Neural progenitor cell (in vitro differentiated cells): ENCODE results near the gene SEMA6B. TPM values are rescaled to one million over a fixed set of nuclear protein-coding genes. Genes with fewer than 3 reads are reported as not detected.
A peak's percentile ranks its signal among the peaks of the same experiment; 100 is the strongest.

Experiments
- DNase-seq: peaks from one replicate; pipeline ENCODE4 v3.0.0-alpha.2; 2016; ENCODE audit warnings: low spot score
- H2AFZ ChIP-seq: fragments of 200-600 bp; sonication (generic); replicated peaks from 2 replicates; pipeline ENCODE4 v1.6.1; 2016; ENCODE audit warnings: antibody characterized with exemption
- H3F3A ChIP-seq: fragments of 200-600 bp; sonication (generic); 2 replicates; pipeline ENCODE4 v1.6.1; 2016; ENCODE audit warnings: antibody characterized with exemption, low read depth
- H3K27ac ChIP-seq: fragments of 200-600 bp; sonication (generic); 2 replicates; pipeline ENCODE4 v1.5.1; 2016; ENCODE audit warnings: mild to moderate bottlenecking
- H3K27me3 ChIP-seq: fragments of 200-600 bp; sonication (generic); 2 replicates; pipeline ENCODE4 v1.6.1; 2016; ENCODE audit warnings: mild to moderate bottlenecking, moderate library complexity
- H3K36me3 ChIP-seq: fragments of 200-600 bp; sonication (generic); 2 replicates; pipeline ENCODE4 v1.5.1; 2016
- H3K4me1 ChIP-seq: fragments of 200-600 bp; sonication (generic); 2 replicates; pipeline ENCODE4 v1.6.1; 2016; ENCODE audit warnings: mixed run types
- H3K4me2 ChIP-seq: fragments of 200-600 bp; sonication (generic); 2 replicates; pipeline ENCODE4 v1.6.1; 2016
- H3K4me3 ChIP-seq: fragments of 200-600 bp; sonication (generic); 2 replicates; pipeline ENCODE4 v1.5.1; 2016
- H3K79me2 ChIP-seq: fragments of 200-600 bp; sonication (generic); 2 replicates; pipeline ENCODE4 v1.6.1; 2016; ENCODE audit warnings: low read depth
- H3K9ac ChIP-seq: fragments of 200-600 bp; sonication (generic); 2 replicates; pipeline ENCODE4 v1.6.1; 2016
- H3K9me3 ChIP-seq: fragments of 200-600 bp; sonication (generic); 2 replicates; pipeline ENCODE4 v1.5.1; 2016; ENCODE audit warnings: low read depth
- H4K20me1 ChIP-seq: fragments of 200-600 bp; sonication (generic); 2 replicates; pipeline ENCODE4 v1.6.1; 2016; ENCODE audit warnings: low read depth
- H3K27ac Mint-ChIP-seq: 3 replicates; pipeline ENCODE4 v1.8.0; 2021; ENCODE audit warnings: mixed read lengths
- H3K27me3 Mint-ChIP-seq: 2 replicates; pipeline ENCODE4 v1.8.0; 2022; ENCODE audit warnings: low read depth, mild to moderate bottlenecking, inconsistent platforms, moderate library complexity, mixed read lengths; ENCODE audit not compliant: insufficient read depth
- H3K36me3 Mint-ChIP-seq: 3 replicates; pipeline ENCODE4 v1.8.0; 2021; ENCODE audit warnings: mixed read lengths
- H3K4me1 Mint-ChIP-seq: 3 replicates; pipeline ENCODE4 v1.8.0; 2021; ENCODE audit warnings: mixed read lengths
- H3K4me3 Mint-ChIP-seq: 3 replicates; pipeline ENCODE4 v1.8.0; 2021; ENCODE audit warnings: mild to moderate bottlenecking, moderate library complexity, mixed read lengths
- H3K9me3 Mint-ChIP-seq: 3 replicates; pipeline ENCODE4 v1.8.0; 2020; ENCODE audit warnings: mixed read lengths
- EZH2 ChIP-seq: fragments of 200-600 bp; sonication (generic); IDR thresholded peaks from 2 replicates; pipeline ENCODE4 v1.6.1; 2017; ENCODE audit warnings: antibody characterized with exemption, mild to moderate bottlenecking, moderate library complexity
- EZH2phosphoT487 ChIP-seq: fragments of 200-600 bp; sonication (generic); IDR thresholded peaks from 2 replicates; pipeline ENCODE4 v1.6.1; 2017; ENCODE audit warnings: antibody characterized with exemption
- total RNA-seq: library from RNA; depleted of rRNA; stranded (reverse); fragments of >200 nt; gene quantifications from 2 replicates; pipeline ENCODE4 v1.2.3, GENCODE V29; 2015; ENCODE audit warnings: low replicate concordance
- TF ChIP-seq, protein P1 (sequence below): fragments of 200-600 bp; sonication (generic); IDR thresholded peaks from 2 replicates; pipeline ENCODE4 v1.5.1; 2017; ENCODE audit warnings: antibody characterized with exemption, mild to moderate bottlenecking

The SEMA6B gene
- total RNA-seq, 1 donor from 2014 or later = 22.6 TPM

- H3K27me3 Mint-ChIP-seq = peaks cover 15% of the 10 kb centered on the region
Observed at GRCh38 chr19:4519521-4520277, 39.8 kb downstream of the SEMA6B start.

GRCh38 chr19:4519172-4519496 lies 40.4 kb downstream of the SEMA6B start:
- H3K4me3 Mint-ChIP-seq = no peak overlapping the region

More at GRCh38 chr19:4519521-4520277, 39.8 kb downstream of the SEMA6B start:
- Histone ChIP-seq H3K27me3 (peaks cover 17% of the 10 kb centered on the region), H3K36me3 (no peaks in the 10 kb centered on the region), H3K4me1 (peaks cover 6% of the 10 kb centered on the region), H4K20me1 (peaks cover 3% of the 10 kb centered on the region), H3K4me2 (no peak overlapping the region), H3F3A (no peaks in the 10 kb centered on the region), H3K27ac (no peak overlapping the region), H3K4me3 (no peak overlapping the region), H2AFZ (no peak overlapping the region), H3K79me2 (no peaks in the 10 kb centered on the region), H3K9ac (no peak overlapping the region), H3K9me3 (no peaks in the 10 kb centered on the region)
- Mint-ChIP-seq H3K27ac (no peak overlapping the region), H3K4me3 (peak overlapping the region; percentile 41), H3K4me1 (peaks cover 3% of the 10 kb centered on the region), H3K36me3 (no peaks in the 10 kb centered on the region), H3K9me3 (peaks cover 3% of the 10 kb centered on the region)
- TF ChIP-seq EZH2phosphoT487 (no peak), EZH2 (no peak)
- TF ChIP-seq, protein P1, sequence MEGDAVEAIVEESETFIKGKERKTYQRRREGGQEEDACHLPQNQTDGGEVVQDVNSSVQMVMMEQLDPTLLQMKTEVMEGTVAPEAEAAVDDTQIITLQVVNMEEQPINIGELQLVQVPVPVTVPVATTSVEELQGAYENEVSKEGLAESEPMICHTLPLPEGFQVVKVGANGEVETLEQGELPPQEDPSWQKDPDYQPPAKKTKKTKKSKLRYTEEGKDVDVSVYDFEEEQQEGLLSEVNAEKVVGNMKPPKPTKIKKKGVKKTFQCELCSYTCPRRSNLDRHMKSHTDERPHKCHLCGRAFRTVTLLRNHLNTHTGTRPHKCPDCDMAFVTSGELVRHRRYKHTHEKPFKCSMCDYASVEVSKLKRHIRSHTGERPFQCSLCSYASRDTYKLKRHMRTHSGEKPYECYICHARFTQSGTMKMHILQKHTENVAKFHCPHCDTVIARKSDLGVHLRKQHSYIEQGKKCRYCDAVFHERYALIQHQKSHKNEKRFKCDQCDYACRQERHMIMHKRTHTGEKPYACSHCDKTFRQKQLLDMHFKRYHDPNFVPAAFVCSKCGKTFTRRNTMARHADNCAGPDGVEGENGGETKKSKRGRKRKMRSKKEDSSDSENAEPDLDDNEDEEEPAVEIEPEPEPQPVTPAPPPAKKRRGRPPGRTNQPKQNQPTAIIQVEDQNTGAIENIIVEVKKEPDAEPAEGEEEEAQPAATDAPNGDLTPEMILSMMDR = no peak
- DNase-seq = no peak

DNA sequence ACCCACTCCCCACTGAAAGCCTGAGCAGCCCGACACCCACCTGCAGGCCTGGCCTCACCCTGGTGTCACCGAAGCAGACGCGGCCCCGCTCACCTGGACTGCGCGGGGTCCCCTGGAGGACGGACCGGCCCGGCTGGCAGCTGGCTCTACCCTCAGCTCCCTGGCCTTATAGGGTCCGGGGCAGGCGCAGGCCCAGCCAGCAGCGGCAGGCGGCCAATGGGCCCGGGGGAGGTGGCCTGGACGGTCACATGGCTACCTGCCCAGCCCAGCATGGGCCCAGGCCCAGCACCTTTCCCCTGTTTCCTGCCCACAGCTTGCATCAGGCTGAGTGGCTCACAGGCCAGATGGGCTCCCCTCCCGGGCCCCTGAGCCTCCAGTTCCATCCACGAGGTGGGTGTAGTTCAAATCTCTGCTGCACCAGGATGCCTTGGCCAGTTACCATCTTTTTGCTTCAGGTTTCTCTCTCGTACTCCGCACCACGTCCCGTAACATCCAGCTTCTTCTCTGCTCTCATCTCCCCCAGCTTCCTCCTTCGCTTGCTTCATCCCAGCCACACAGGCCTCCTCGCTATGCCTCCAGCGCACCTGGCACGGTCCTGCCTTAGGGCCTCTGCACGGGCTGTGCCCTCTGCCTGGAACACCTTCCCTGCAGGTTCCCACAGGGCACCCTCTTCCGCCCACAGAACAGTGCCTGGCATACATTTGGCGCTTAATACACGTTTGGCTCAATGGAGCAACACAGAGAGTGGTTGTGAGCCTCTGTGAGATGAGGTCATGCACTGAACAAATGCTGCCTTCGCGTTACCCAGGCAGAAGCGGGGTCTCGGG lies 40.9 kb downstream of the SEMA6B start, which contains the start of gene PLIN4:
Gene PLIN4 (minus strand): TSS at position 142 of the 827 bp plus-strand sequence. CDS start 214 bp downstream, outside the sequence.
- peaks cover 3% of the 10 kb centered on the region for H3K9me3 Mint-ChIP-seq
- DNase-seq = no peak
- H3K9me3 ChIP-seq = no peaks in the 10 kb centered on the region
- H3K27ac Mint-ChIP-seq = peak within 1 kb of the TSS; percentile 17
- H2AFZ ChIP-seq = no peak within 1 kb of the TSS
- no peak within 1 kb of the TSS for H3K9ac ChIP-seq
- H3K4me3 Mint-ChIP-seq = peak within 1 kb of the TSS; percentile 68
- H3K79me2 ChIP-seq = no peaks in the 10 kb centered on the region
- peaks cover 18% of the 10 kb centered on the region for H3K27me3 Mint-ChIP-seq
- H3K4me1 ChIP-seq = peaks cover 6% of the 10 kb centered on the region
- peaks cover 22% of the 10 kb centered on the region for H3K27me3 ChIP-seq
- H3K4me3 ChIP-seq = no peak within 1 kb of the TSS
- H4K20me1 ChIP-seq = peaks cover 3% of the 10 kb centered on the region
- no peaks in the 10 kb centered on the region for H3F3A ChIP-seq
- H3K36me3 Mint-ChIP-seq = no peaks in the 10 kb centered on the region
- H3K27ac ChIP-seq = no peak within 1 kb of the TSS
- peaks cover 3% of the 10 kb centered on the region for H3K4me1 Mint-ChIP-seq
- no peak for TF ChIP-seq EZH2
- TF ChIP-seq EZH2phosphoT487 = no peak
- TF ChIP-seq, protein P1 = no peak
- no peak within 1 kb of the TSS for H3K4me2 ChIP-seq
- no peaks in the 10 kb centered on the region for H3K36me3 ChIP-seq

More at GRCh38 chr19:4519172-4519496, 40.4 kb downstream of the SEMA6B start:
- Histone ChIP-seq H3K27ac (no peak overlapping the region), H3K9ac (no peak overlapping the region), H4K20me1 (peaks cover 3% of the 10 kb centered on the region), H3F3A (no peaks in the 10 kb centered on the region), H3K4me1 (peaks cover 6% of the 10 kb centered on the region), H3K27me3 (peaks cover 22% of the 10 kb centered on the region), H2AFZ (no peak overlapping the region), H3K4me3 (no peak overlapping the region), H3K36me3 (no peaks in the 10 kb centered on the region), H3K4me2 (no peak overlapping the region), H3K9me3 (no peaks in the 10 kb centered on the region), H3K79me2 (no peaks in the 10 kb centered on the region)
- Mint-ChIP-seq H3K27ac (no peak overlapping the region), H3K27me3 (peaks cover 18% of the 10 kb centered on the region), H3K36me3 (no peaks in the 10 kb centered on the region), H3K9me3 (peaks cover 3% of the 10 kb centered on the region), H3K4me1 (peaks cover 3% of the 10 kb centered on the region)
- DNase-seq = no peak
- TF ChIP-seq EZH2phosphoT487 (no peak), EZH2 (no peak)
- TF ChIP-seq, protein P1 = no peak
